GM12865 (cell line): ENCODE data around the gene SPON2.

ENCODE experiments used
- DNase-seq: peaks from one replicate; pipeline ENCODE4 v3.0.0; 2010; ENCODE audit warnings: low read depth
- H3K4me3 ChIP-seq: 2 replicates; pipeline ENCODE4 v1.5.1; 2011; ENCODE audit warnings: mild to moderate bottlenecking, low read depth, low read length, control low read depth
- TF ChIP-seq, protein P1 (sequence below): IDR thresholded peaks from 2 replicates; pipeline ENCODE4 v1.5.1; 2011; ENCODE audit warnings: low read length, control low read depth, low read depth, inconsistent platforms; ENCODE audit not compliant: insufficient read depth; ENCODE audit errors: missing control alignments

The SPON2 gene

DNA sequence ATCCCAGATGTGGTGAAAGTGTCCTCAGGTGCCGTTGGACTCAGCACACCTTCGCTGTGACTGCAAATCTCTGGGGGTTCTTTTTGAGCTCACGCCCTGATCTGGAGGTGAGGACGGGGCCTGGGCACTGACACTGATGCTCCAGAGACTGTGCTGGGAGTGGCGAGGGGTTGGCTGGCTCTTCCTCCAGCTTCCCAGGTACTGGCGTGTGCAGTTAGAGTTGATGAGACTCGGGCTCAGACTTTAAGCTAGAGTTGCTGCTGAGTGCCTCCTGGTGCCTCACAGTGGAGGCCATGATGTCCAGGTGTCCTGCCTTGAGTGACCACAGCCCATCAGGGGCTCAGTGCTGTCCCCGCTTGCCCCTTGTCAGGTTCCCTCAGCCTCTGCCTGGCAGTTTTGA is 16.3 kb downstream of the SPON2 start:
- no peak for DNase-seq
- TF ChIP-seq, protein P1, sequence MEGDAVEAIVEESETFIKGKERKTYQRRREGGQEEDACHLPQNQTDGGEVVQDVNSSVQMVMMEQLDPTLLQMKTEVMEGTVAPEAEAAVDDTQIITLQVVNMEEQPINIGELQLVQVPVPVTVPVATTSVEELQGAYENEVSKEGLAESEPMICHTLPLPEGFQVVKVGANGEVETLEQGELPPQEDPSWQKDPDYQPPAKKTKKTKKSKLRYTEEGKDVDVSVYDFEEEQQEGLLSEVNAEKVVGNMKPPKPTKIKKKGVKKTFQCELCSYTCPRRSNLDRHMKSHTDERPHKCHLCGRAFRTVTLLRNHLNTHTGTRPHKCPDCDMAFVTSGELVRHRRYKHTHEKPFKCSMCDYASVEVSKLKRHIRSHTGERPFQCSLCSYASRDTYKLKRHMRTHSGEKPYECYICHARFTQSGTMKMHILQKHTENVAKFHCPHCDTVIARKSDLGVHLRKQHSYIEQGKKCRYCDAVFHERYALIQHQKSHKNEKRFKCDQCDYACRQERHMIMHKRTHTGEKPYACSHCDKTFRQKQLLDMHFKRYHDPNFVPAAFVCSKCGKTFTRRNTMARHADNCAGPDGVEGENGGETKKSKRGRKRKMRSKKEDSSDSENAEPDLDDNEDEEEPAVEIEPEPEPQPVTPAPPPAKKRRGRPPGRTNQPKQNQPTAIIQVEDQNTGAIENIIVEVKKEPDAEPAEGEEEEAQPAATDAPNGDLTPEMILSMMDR = no peak
- H3K4me3 ChIP-seq = no peak overlapping the region

DNA sequence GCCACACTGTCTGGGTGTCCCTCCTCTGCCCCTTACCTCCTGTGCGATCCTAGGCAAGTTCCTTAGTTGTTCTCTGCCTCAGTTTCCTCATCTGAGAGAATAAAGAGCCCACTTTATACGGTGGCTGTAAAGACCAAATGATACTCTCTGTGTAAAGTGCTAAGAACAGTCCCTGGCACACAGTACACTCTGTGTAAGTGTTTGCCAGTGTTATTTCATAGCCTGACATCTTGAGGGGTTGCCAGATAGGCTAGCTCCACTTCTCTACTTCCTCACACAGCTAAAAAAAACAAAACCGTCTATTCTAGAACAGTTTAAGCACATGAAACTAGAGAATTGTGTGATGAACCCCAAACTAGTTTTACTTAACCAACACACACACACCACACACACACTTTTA is 17.1 kb downstream of the SPON2 start:
- H3K4me3 ChIP-seq = no peak overlapping the region
- no peak for DNase-seq
- TF ChIP-seq, protein P1 = no peak

DNA sequence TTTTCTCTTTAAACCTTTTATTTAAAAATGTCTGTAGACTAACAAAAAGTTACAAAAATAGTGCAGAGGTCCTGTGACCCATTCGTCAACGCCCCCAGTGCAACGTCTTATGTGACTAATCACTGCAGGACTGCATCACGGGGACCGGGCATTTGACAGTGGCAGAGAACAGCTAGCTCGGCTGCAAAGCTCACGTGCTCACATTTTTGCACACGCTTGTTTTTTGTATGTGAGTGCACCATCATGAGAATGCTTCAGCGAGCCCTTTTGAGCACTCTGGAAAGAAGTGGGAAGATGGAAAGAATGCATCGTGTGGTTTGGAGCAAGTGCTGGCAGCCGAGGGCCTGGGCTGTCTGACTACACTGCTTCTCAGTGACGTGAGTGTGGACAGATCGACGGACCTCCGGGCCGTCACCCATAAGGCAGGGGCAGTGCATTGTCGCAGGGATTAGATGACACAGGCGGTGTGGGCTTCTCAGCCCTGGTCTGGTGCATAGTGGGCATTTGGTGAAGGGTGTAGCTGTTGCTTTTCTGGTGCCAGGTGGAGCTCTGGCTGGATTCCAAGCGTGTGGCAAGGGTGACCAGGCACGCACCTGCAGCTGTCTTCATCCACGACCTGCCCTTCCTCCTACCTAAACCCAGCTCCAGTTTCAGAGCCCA is 17.7 kb downstream of the SPON2 start:
- TF ChIP-seq, protein P1 = no peak
- H3K4me3 ChIP-seq = no peak overlapping the region
- no peak for DNase-seq

DNA sequence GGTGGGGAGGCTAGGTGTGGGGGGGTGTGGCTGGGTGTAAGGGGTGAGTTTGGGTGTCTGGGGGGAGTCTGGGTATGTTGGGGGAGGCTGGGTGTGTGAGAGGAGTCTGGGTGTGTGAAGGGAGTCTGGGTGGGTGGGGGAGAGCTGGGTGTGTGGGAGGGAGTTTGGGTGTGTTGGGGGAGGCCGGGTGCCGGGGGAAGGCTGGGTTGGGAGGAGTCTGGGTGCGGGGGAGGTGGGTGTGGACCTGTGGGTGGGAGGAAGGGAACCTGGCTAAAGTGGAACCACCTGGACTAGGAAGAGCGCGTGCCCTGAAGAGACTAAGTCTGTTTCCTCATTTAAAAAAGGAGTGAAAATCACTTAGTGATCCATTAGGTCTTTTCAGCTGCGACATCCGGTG is 18.3 kb downstream of the SPON2 start:
- TF ChIP-seq, protein P1 = no peak
- DNase-seq = no peak
- H3K4me3 ChIP-seq = no peak overlapping the region

DNA sequence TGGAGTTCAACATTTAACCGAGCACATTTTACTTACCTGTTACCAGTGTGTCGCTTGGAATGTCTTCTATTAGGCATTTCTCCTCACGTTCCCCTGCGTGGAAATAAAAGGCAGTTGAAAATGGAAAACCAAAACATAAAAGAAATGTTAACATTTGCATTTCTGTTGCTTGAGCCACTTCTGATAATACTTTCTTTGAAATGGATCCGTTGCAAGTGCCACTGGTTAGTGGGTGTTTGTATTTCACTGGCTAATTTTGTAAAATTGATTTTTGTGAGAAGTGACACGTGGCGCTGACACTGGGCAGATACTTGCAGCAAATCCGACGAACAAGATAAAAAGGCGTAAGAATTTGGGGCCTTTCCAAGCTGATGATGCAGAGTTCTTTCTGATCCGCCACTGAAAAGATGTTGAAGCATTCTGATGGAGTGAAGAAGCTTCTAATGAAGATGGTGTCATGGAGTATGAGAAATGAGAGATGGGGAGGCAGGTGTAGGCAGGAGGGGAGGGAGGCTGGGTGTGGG is 18.8 kb downstream of the SPON2 start:
- H3K4me3 ChIP-seq = no peak overlapping the region

DNA sequence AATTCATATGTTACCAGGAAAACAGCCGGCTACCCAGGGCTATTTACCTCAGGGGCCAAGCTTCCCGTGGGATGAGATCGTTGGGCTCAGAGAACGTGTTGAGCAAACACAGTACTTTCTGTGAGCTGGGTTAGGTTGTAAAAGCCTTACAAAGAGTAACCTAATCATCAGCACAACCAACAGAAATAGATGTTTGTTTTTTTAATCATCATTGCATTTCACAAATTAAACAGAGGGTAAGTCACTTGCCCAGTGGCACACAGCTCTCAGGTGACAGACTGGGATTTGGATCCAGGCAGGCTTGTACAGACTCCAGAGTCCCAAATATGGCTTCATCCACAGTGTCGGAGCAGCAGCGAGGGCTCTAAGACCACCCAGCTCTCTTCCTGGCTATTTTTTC is 20.1 kb downstream of the SPON2 start:
- DNase-seq = no peak
- H3K4me3 ChIP-seq = no peak overlapping the region
- TF ChIP-seq, protein P1 = no peak

More for the DNA sequence above, 18.8 kb downstream of the SPON2 start:
- TF ChIP-seq, protein P1 = no peak
- no peak for DNase-seq

DNA sequence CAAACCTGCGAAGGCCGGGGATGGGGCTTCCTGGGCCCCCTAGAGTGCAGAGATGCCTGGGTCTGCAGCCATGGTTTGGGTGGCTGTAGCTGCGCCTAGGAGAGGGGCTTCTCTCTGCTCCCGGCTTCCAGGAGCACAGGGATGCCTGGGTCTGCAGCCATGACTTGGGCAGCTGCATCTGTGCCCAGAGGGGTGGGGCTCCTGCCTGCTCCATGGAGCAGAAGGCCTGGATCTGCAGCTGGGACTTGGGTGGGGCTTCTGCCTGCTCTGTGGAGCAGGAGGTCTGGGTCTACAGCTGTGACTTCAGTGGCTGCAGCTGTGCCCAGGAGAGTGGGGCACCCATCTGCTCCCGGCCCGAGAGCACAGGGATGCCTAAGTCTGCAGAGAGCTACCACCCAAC is 20.8 kb downstream of the SPON2 start:
- TF ChIP-seq, protein P1 = no peak
- no peak overlapping the region for H3K4me3 ChIP-seq
- no peak for DNase-seq
